Loucy (cell line): Measurements from ENCODE around the gene ABHD11.
"Not testable (repeated sequence)": the region's sequence is repeated elsewhere in the genome, so short reads cannot be mapped to it uniquely, and the experiment has no call there.

Experiments
- H2AFZ ChIP-seq: fragments of 200-600 bp; sonication (generic); 2 replicates; pipeline ENCODE4 v1.6.0; 2016; ENCODE audit warnings: antibody characterized with exemption, mild to moderate bottlenecking, low read length, moderate library complexity
- H3F3A ChIP-seq: fragments of 200-600 bp; 2 replicates; pipeline ENCODE4 v1.6.0; 2016; ENCODE audit warnings: antibody characterized with exemption, low read depth, mild to moderate bottlenecking
- H3K27me3 ChIP-seq: fragments of 200-600 bp; sonication (generic); 2 replicates; pipeline ENCODE4 v1.6.1; 2014; ENCODE audit warnings: low read length, mild to moderate bottlenecking; ENCODE audit not compliant: insufficient read depth, poor library complexity, severe bottlenecking
- H3K36me3 ChIP-seq: fragments of 200-600 bp; sonication (generic); 2 replicates; pipeline ENCODE4 v1.6.1; 2016; ENCODE audit warnings: low read length; ENCODE audit not compliant: insufficient read depth
- H3K4me1 ChIP-seq: fragments of 200-600 bp; sonication (generic); 2 replicates; pipeline ENCODE4 v1.5.1; 2014; ENCODE audit warnings: low read length, mild to moderate bottlenecking; ENCODE audit not compliant: insufficient read depth, poor library complexity, severe bottlenecking
- H3K4me2 ChIP-seq: fragments of 200-600 bp; sonication (generic); 2 replicates; pipeline ENCODE4 v1.6.0; 2014; ENCODE audit warnings: antibody characterized with exemption, low read length, low read depth, mild to moderate bottlenecking; ENCODE audit not compliant: poor library complexity, severe bottlenecking
- H3K4me3 ChIP-seq: fragments of 200-600 bp; sonication (generic); 2 replicates; pipeline ENCODE4 v1.5.1; 2014; ENCODE audit warnings: low read length, mild to moderate bottlenecking, mixed read lengths; ENCODE audit not compliant: poor library complexity, severe bottlenecking
- H3K79me2 ChIP-seq: fragments of 200-600 bp; sonication (generic); 2 replicates; pipeline ENCODE4 v1.6.1; 2014; ENCODE audit warnings: low read length; ENCODE audit not compliant: insufficient read depth
- H3K9ac ChIP-seq: fragments of 200-600 bp; sonication (generic); 2 replicates; pipeline ENCODE4 v1.6.0; 2014; ENCODE audit warnings: mild to moderate bottlenecking, low read depth, low read length, moderate library complexity; ENCODE audit not compliant: poor library complexity, severe bottlenecking
- H3K9me2 ChIP-seq: fragments of 200-600 bp; sonication (generic); replicated peaks from 2 replicates; pipeline ENCODE4 v1.6.1; 2016; ENCODE audit warnings: low read depth, low read length, mixed read lengths
- H3K9me3 ChIP-seq: fragments of 200-600 bp; sonication (generic); 2 replicates; pipeline ENCODE4 v1.6.1; 2014; ENCODE audit warnings: mild to moderate bottlenecking, antibody characterized with exemption, low read length, low read depth; ENCODE audit not compliant: insufficient read depth
- H4K20me1 ChIP-seq: fragments of 200-600 bp; sonication (generic); 2 replicates; pipeline ENCODE4 v1.6.0; 2014; ENCODE audit warnings: antibody characterized with exemption, low read length, mild to moderate bottlenecking; ENCODE audit not compliant: insufficient read depth, poor library complexity, severe bottlenecking
- CTCF ChIP-seq: fragments of 200-600 bp; sonication (generic); conservative IDR thresholded peaks from 2 replicates; pipeline ENCODE4 v1.5.1; 2014; ENCODE audit warnings: mild to moderate bottlenecking, antibody characterized with exemption, low read length
- EZH2phosphoT487 ChIP-seq: fragments of 200-600 bp; IDR thresholded peaks from 2 replicates; pipeline ENCODE4 v1.6.1; 2018; ENCODE audit warnings: antibody characterized with exemption, mild to moderate bottlenecking, moderate library complexity, borderline replicate concordance

ABHD11 gene

GRCh38 chr7:73726083-73726466 is 12.5 kb downstream of the ABHD11 start:
- Histone ChIP-seq H3K4me2 (no peak overlapping the region), H3K9ac (no peak overlapping the region), H3K79me2 (no peaks in the 10 kb centered on the region), H3F3A (no peaks in the 10 kb centered on the region), H3K36me3 (no peaks in the 10 kb centered on the region), H3K27me3 (peaks cover 14% of the 10 kb centered on the region), H4K20me1 (no peaks in the 10 kb centered on the region), H3K9me3 (no peaks in the 10 kb centered on the region), H3K4me1 (no peaks in the 10 kb centered on the region), H2AFZ (no peak overlapping the region), H3K4me3 (no peak overlapping the region), H3K9me2 (no peaks in the 10 kb centered on the region)
- no peak for TF ChIP-seq CTCF
- no peak for TF ChIP-seq EZH2phosphoT487

GRCh38 chr7:73723813-73724212 is 14.8 kb downstream of the ABHD11 start:
- no peak overlapping the region for H3K4me3 ChIP-seq
- H3F3A ChIP-seq = no peaks in the 10 kb centered on the region
- no peaks in the 10 kb centered on the region for H3K9me2 ChIP-seq
- TF ChIP-seq EZH2phosphoT487 (no peak), CTCF (no peak)
- H2AFZ ChIP-seq = no peak overlapping the region
- no peak overlapping the region for H3K9ac ChIP-seq
- no peaks in the 10 kb centered on the region for H3K36me3 ChIP-seq
- peaks cover 20% of the 10 kb centered on the region for H3K27me3 ChIP-seq
- H3K4me2 ChIP-seq = no peak overlapping the region
- no peaks in the 10 kb centered on the region for H3K9me3 ChIP-seq
- H3K4me1 ChIP-seq = peaks cover 6% of the 10 kb centered on the region
- H4K20me1 ChIP-seq = peaks cover 8% of the 10 kb centered on the region
- H3K79me2 ChIP-seq = no peaks in the 10 kb centered on the region

GRCh38 chr7:73722785-73723184 is 15.8 kb downstream of the ABHD11 start:
- TF ChIP-seq CTCF = no peak
- TF ChIP-seq EZH2phosphoT487 = no peak
- Histone ChIP-seq H3K4me2 (no peak overlapping the region), H3K27me3 (peaks cover 20% of the 10 kb centered on the region)

GRCh38 chr7:73722182-73722581 is 16.4 kb downstream of the ABHD11 start:
- H3K9me3 ChIP-seq, H3K4me2 ChIP-seq, H3F3A ChIP-seq, H3K4me3 ChIP-seq, H3K79me2 ChIP-seq, H3K9ac ChIP-seq, H2AFZ ChIP-seq, H3K9me2 ChIP-seq, H3K36me3 ChIP-seq: not testable (repeated sequence)
- H3K27me3 ChIP-seq = peaks cover 20% of the 10 kb centered on the region
- H4K20me1 ChIP-seq = peaks cover 20% of the 10 kb centered on the region
- peaks cover 21% of the 10 kb centered on the region for H3K4me1 ChIP-seq

More at GRCh38 chr7:73722785-73723184, 15.8 kb downstream of the ABHD11 start:
- Histone ChIP-seq H3K4me1 (peaks cover 15% of the 10 kb centered on the region), H3K4me3 (no peak overlapping the region), H3K9me3 (no peaks in the 10 kb centered on the region), H3K36me3 (no peaks in the 10 kb centered on the region), H3K9ac (no peak overlapping the region), H3K9me2 (no peaks in the 10 kb centered on the region), H3K79me2 (no peaks in the 10 kb centered on the region), H3F3A (no peaks in the 10 kb centered on the region), H4K20me1 (peaks cover 16% of the 10 kb centered on the region), H2AFZ (no peak overlapping the region)
